RWPE1 (cell line): Measurements from ENCODE around the gene TBC1D13.
"Not testable (repeated sequence)": the region's sequence is repeated elsewhere in the genome, so short reads cannot be mapped to it uniquely, and the experiment has no call there.

ENCODE experiments used
- CTCF ChIA-PET: fragments of 350-600 bp; sonication (Branson Sonifier 250); formaldehyde crosslinking; extraction: SDS; loops from one replicate; lab custom pipeline; 2021; lab: Yijun Ruan, JAX
- POLR2A ChIA-PET: fragments of 400-600 bp; formaldehyde crosslinking; extraction: SDS; loops from one replicate; lab custom pipeline; 2020; ENCODE audit warnings: antibody characterized with exemption; ENCODE audit not compliant: low non-redundant PET; lab: Yijun Ruan, JAX
- DNase-seq: peaks from one replicate; pipeline ENCODE4 v3.0.0; 2012; ENCODE audit warnings: low spot score
- H3K27ac ChIP-seq: fragments of 450-650 bp; 2 replicates; pipeline ENCODE4 v1.5.1; 2017
- CTCF ChIP-seq: fragments of 450-650 bp; conservative IDR thresholded peaks from 2 replicates; pipeline ENCODE4 v1.5.1; 2017; ENCODE audit warnings: low read depth, mild to moderate bottlenecking

TBC1D13 gene

GRCh38 chr9:128851779-128852600 lies 64.9 kb downstream of the TBC1D13 start:
- H3K27ac ChIP-seq, POLR2A ChIA-PET, DNase-seq: not testable (repeated sequence)
- CTCF ChIA-PET = interaction anchor here (0.6 to 1.5 kb wide), 8 partner anchors 10 to 124 kb away, joined by 3 to 12 read pairs (median 4); no protein-coding TSS in a partner anchor
- TF ChIP-seq CTCF = peak; percentile 88

- DNase-seq, H3K27ac ChIP-seq, POLR2A ChIA-PET: not testable (repeated sequence)
- CTCF ChIA-PET = interaction anchor here (0.6 to 1.5 kb wide), 7 partner anchors 9 to 124 kb away, joined by 3 to 12 read pairs (median 4); no protein-coding TSS in a partner anchor
These were observed 65.6 kb downstream of the TBC1D13 start for GRCh38 chr9:128852646-128853045.

GRCh38 chr9:128854454-128854853 lies 67.4 kb downstream of the TBC1D13 start:
- DNase-seq, H3K27ac ChIP-seq, CTCF ChIA-PET, POLR2A ChIA-PET: not testable (repeated sequence)

GRCh38 chr9:128858476-128858875 lies 71.4 kb downstream of the TBC1D13 start:
- POLR2A ChIA-PET, DNase-seq, H3K27ac ChIP-seq: not testable (repeated sequence)
- CTCF ChIA-PET = interaction anchor here (1.2 kb wide), 1 partner anchor 70 kb away, joined by 5 read pairs; no protein-coding TSS in a partner anchor
